Motor neuron (in vitro differentiated cells): ENCODE data around the gene ZNF628. TPM values are rescaled to one million over a fixed set of nuclear protein-coding genes. Genes with fewer than 3 reads are reported as not detected.

Experiments used
- ATAC-seq, 8 experiments: fragments of 200-7000 bp; cut with Tn5 transposase; replicated peaks in 6 of 8; 2 replicates each; pipeline ENCODE4 v1.8.0; 2021; ENCODE audit warnings: mild to moderate bottlenecking in 8 of 8, moderate library complexity in 8 of 8
- H3K27ac ChIP-seq, 2 donors: fragments of 250-450 bp; sonication (Bioruptor Pico); 2 replicates each; pipeline ENCODE4 v1.9.0; 2021; ENCODE audit warnings: antibody characterized with exemption in 2 of 2, mild to moderate bottlenecking in 2 of 2, moderate library complexity in 1 of 2
- H3K4me1 ChIP-seq, 2 donors: fragments of 250-450 bp; sonication (Bioruptor Pico); replicated peaks in 1 of 2; 2 replicates each; pipeline ENCODE4 v1.6.1; 2021; ENCODE audit warnings: antibody characterized with exemption in 2 of 2, mild to moderate bottlenecking in 2 of 2, moderate library complexity in 1 of 2
- H3K4me3 ChIP-seq, 5 donors: fragments of 250-450 bp; sonication (Bioruptor Pico); 2 replicates each; pipeline ENCODE4 v1.9.0; 2021; ENCODE audit warnings: antibody characterized with exemption in 5 of 5, mild to moderate bottlenecking in 5 of 5, moderate library complexity in 4 of 5
- WGBS, 10 experiments: fragments of 450-650 bp; shearing (Covaris generic); methylation state at CpG; one replicate each; pipeline ENCODE4 v1.0.0; 2022; 5-methylcytosine and 5-hydroxymethylcytosine counted together
- in situ Hi-C, 9 experiments: fragments of 400-800 bp; cut with MboI; loops; one replicate each; pipeline ENCODE4 v1.15.0; 2021; ENCODE audit warnings: low sequenced_read_pairs in 9 of 9, low pct_unique_long_range_greater_than_20kb in 2 of 9; ENCODE audit not compliant: unreplicated experiment in 9 of 9
- total RNA-seq, 8 experiments: library from RNA; unstranded; fragments of 300-600 nt; gene quantifications; 2 replicates each; pipeline versions ENCODE4 v1.2.3 to v1.2.4, GENCODE V29; 2022

Gene ZNF628
- total RNA-seq, 8 experiments from 2014 or later: 1.1 to 5.6 (median 3.6) TPM

DNA sequence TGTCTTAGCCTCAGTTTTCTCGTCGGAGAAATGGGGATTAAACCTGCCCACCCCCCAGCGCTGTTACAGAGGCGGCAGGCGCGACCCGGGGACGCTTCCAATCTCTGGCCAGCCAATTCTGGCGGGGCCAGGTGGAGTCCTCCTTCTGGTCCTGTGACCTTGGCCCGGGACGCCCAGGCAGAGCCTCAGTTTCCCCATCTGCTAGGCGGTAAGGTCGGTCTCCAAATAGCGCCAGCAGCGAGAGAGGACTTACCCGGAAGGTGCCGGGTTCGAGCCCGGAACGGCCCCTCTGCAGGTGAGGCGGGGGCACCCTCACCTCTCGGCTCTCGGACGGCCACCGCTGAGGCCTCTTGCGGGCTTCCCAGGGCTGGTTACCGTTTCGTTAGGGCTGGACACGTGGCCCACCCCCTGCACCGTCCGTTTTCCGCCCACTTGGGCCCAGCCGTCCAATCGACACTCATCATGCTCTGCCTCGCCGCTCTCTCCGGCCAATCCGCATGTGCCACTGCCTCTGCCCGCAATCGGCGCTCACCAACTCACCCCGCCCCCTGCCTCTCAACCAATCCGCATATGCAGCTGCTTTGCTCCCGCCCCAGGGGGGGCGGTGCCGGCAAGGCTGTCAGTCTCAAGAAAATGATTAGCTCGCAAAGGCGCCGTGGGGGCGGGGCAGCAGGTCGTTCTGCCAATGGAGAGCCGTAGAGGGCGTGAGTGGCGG is 15.0 kb upstream of the ZNF628 start, which contains the start of gene ISOC2:
ISOC2 (minus strand) TSS at position 384 of the 715 bp plus-strand sequence. CDS start 5,156 bp downstream, outside the sequence.
- in situ Hi-C loops: no loop called here
- peaks cover 15 to 22% of the 10 kb centered on the region in 2 donors for H3K4me1 ChIP-seq
- ATAC-seq: peak; percentile 90 to 95 (median 93)
- peak within 1 kb of the TSS; percentile 58 to 88 (median 78) for H3K4me3 ChIP-seq
- WGBS, 10 experiments: 0% methylated on average over 4 to 8 of the region's 54 CpGs; no CpG with 5 or more reads in 5 of the 10 experiments
- peak within 1 kb of the TSS; percentile 86 to 96 for H3K27ac ChIP-seq

DNA sequence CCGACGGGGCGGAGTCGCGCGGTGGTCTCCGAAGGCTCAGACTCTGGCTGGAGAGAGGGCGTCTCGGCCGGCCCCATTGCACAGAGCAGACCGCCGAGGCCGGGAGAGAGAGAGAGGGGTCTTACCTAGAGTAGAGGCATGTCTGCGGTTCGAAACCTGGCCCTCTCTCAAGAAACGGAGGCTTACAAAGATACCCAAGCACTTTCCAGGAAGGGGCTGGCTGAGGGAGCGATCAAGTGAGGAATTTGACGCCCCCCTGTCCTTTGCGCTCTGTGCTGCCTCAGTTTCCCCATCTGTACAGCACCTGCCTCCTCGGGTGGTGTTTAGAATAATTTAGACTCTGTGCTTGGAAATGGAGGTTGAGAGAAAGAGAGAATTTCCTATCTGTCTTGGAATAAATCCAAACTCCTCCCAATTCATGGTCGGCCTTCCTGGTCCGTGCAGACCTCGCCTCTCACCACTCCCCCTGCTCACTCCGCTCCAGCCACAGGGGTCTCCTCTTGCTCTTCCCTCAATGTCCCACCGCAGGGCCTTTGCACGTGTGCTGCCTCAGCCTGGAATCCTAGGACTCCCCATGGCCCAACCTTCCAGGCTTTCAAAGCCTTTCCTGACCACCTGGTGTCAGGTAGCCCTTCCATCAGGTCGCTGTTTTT is 14.3 kb upstream of the ZNF628 start:
- in situ Hi-C loops: no loop called here
- 0 to 51% (median 19%) methylated on average over 1 to 7 of the region's 27 CpGs; no CpG with 5 or more reads in 3 of the 10 experiments for WGBS, 10 experiments
- H3K27ac ChIP-seq: peak overlapping the region in 1 of 2 donors; percentile 34
- H3K4me3 ChIP-seq: peak overlapping the region; percentile 26 to 42 (median 39)
- H3K4me1 ChIP-seq: peaks cover 15 to 22% of the 10 kb centered on the region in 2 donors
- peak in 2 of 8 experiments; percentile 3 to 8 for ATAC-seq

- no peak overlapping the region for H3K27ac ChIP-seq
- WGBS, 10 experiments: 55 to 100% (median 85%) methylated on average over 1 to 7 of the region's 11 CpGs; no CpG with 5 or more reads in 2 of the 10 experiments
- no peak overlapping the region for H3K4me3 ChIP-seq
- in situ Hi-C loops: no loop called here
- no peak for ATAC-seq
- H3K4me1 ChIP-seq: peaks cover 15 to 22% of the 10 kb centered on the region in 2 donors
These were observed 13.7 kb upstream of the ZNF628 start for GRCh38 chr19:55462722-55463121.

GRCh38 chr19:55463583-55464031 is 12.8 kb upstream of the ZNF628 start:
- Histone ChIP-seq H3K27ac (no peak overlapping the region), H3K4me3 (no peak overlapping the region), H3K4me1 (peaks cover 15 to 23% of the 10 kb centered on the region in 2 donors)
- WGBS, 10 experiments: 76 to 95% methylated on average over 3 of the region's 15 CpGs; no CpG with 5 or more reads in 8 of the 10 experiments
- in situ Hi-C loops: no loop called here
- no peak for ATAC-seq

DNA sequence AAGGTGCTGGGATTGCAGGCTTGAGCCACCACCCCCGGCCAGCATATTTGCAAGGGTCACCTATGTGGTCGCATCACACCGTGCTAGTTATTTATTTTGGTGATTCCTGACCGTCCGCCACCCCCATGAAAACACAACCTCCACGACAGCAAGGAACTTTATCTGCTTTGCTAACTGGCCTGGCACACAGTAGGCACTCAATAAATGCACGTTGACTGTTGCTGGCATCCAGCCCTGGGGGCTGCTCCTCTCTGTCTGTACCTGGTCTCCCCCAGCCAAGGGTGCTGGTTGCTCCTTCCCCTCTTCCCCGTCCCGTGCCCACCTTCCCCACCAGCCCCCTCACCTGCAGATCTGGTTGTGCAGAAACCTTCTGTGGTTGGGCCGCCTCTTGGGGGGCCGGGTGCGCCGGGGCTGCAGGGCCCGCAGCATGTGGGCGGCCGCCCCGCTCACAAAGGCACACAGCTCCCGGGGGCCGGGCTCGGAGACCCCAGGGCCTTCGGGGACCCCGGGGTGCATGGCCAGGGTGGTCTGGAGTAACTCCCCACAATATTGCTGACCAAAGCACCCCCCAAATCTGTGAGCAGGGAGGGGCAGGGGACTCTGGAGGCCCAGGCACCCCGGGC is 12.3 kb upstream of the ZNF628 start:
- 40 to 100% (median 78%) methylated on average over 1 to 10 of the region's 23 CpGs; no CpG with 5 or more reads in 6 of the 10 experiments for WGBS, 10 experiments
- in situ Hi-C loops: no loop called here
- ATAC-seq: no peak
- no peak overlapping the region for H3K27ac ChIP-seq
- H3K4me3 ChIP-seq: no peak overlapping the region
- H3K4me1 ChIP-seq: peaks cover 15 to 21% of the 10 kb centered on the region in 2 donors

- Histone ChIP-seq H3K27ac (no peak within 1 kb of the TSS), H3K4me3 (no peak within 1 kb of the TSS), H3K4me1 (peaks cover 12 to 16% of the 10 kb centered on the region in 2 donors)
- WGBS, 10 experiments: no CpG with 5 or more reads among the region's 14 CpGs
- in situ Hi-C loops: no loop called here
- ATAC-seq: no peak
These were observed 11.8 kb upstream of the ZNF628 start, which contains the start of gene C19orf85 for GRCh38 chr19:55464662-55465054. Gene C19orf85, minus strand, starts transcription at chr19:55464751. Its CDS starts 197 bp downstream, at chr19:55464554.

- 71 to 100% (median 100%) methylated on average over 1 to 5 of the region's 11 CpGs; no CpG with 5 or more reads in 7 of the 10 experiments for WGBS, 10 experiments
- ATAC-seq: no peak
- peaks cover 2 to 6% of the 10 kb centered on the region in 2 donors for H3K4me1 ChIP-seq
- no peak overlapping the region for H3K27ac ChIP-seq
- H3K4me3 ChIP-seq: no peak overlapping the region
- in situ Hi-C loops: no loop called here
These were observed 10.8 kb upstream of the ZNF628 start for GRCh38 chr19:55465460-55466240.

- H3K4me3 ChIP-seq: no peak overlapping the region
- 83 to 100% (median 91%) methylated on average over 1 to 4 of the region's 4 CpGs; no CpG with 5 or more reads in 4 of the 10 experiments for WGBS, 10 experiments
- in situ Hi-C loops: no loop called here
- no peak for ATAC-seq
- no peak overlapping the region for H3K27ac ChIP-seq
- H3K4me1 ChIP-seq: peaks cover 0 to 5% of the 10 kb centered on the region in 2 donors
These were observed 10.2 kb upstream of the ZNF628 start for GRCh38 chr19:55466241-55466614.

GRCh38 chr19:55467236-55468053 is 9.0 kb upstream of the ZNF628 start:
- ATAC-seq: peak; percentile 79 to 98 (median 84)
- Histone ChIP-seq H3K27ac (no peak overlapping the region), H3K4me3 (no peak overlapping the region), H3K4me1 (peaks cover 0 to 5% of the 10 kb centered on the region in 2 donors)
- 18 to 85% (median 64%) methylated on average over 4 to 13 of the region's 29 CpGs; no CpG with 5 or more reads in 1 of the 10 experiments for WGBS, 10 experiments
- in situ Hi-C loops: no loop called here

DNA sequence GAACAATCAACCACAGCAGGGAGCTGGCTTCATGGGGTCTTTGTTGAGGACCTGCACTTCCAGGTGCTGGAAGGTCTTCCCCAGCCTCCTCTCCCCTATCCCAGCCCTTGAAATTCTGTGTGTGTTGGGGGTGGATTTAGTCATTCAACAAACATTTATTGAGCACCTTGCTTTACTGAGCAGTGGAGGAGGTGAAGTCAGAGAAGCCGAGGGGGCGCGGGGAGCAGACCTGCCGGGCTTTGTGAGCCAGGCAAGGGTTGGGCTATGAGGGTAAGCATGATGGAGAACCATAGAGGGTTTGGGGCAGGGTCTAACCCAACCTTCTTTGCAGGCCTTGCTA is 8.4 kb upstream of the ZNF628 start:
- in situ Hi-C loops: no loop called here
- Histone ChIP-seq H3K4me3 (no peak overlapping the region), H3K27ac (no peak overlapping the region), H3K4me1 (peaks cover 0 to 5% of the 10 kb centered on the region in 2 donors)
- 0 to 8% (median 0%) methylated on average over 1 to 4 of the region's 4 CpGs; no CpG with 5 or more reads in 5 of the 10 experiments for WGBS, 10 experiments
- peak in 1 of 8 experiments; percentile 9 for ATAC-seq

- Histone ChIP-seq H3K27ac (no peak overlapping the region), H3K4me1 (peaks cover 13 to 20% of the 10 kb centered on the region in 2 donors), H3K4me3 (no peak overlapping the region)
- in situ Hi-C loops: no loop called here
- 0 to 100% (median 79%) methylated on average over 1 to 9 of the region's 13 CpGs; no CpG with 5 or more reads in 1 of the 10 experiments for WGBS, 10 experiments
- ATAC-seq: no peak
These were observed 5.2 kb upstream of the ZNF628 start for GRCh38 chr19:55471266-55471665.

DNA sequence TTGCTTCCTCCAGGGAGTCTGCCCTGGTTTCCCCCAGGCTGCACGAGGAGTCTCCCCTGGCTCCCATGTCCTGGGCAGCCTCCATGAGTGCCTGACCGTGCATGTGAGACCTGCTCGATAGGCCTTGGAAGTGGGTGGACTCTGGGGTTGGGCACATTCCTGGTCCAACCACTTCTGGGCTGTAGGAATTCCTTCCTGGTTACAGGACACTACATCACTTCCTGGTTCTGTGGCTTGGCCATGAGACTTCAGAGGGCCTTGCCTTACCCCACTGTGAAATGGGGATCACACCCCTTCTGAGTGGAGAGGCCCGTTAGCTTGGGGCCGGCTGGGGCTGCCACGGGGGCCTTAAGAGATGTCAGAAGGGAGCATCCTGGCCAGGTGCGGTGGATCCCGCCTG is 4.0 kb upstream of the ZNF628 start:
- Histone ChIP-seq H3K4me3 (no peak overlapping the region), H3K27ac (no peak overlapping the region), H3K4me1 (peaks cover 13 to 22% of the 10 kb centered on the region in 2 donors)
- 80 to 100% (median 85%) methylated on average over 1 to 4 of the region's 8 CpGs; no CpG with 5 or more reads in 7 of the 10 experiments for WGBS, 10 experiments
- ATAC-seq: no peak
- in situ Hi-C loops: no loop called here
